ENCODE data around the gene FMNL3. TPM values are rescaled to one million over a fixed set of nuclear protein-coding genes. Genes with fewer than 3 reads are reported as not detected.

Gene FMNL3
- total RNA-seq, 1 donor: 19.8 TPM

GRCh38 chr12:49698619-49699545 is 8.3 kb downstream of the FMNL3 start:
- Histone ChIP-seq H3K4me3 (ENCODE audit: low read length) (peak overlapping the region; percentile 2), H3K27me3 (ENCODE audit: insufficient read depth, low read length) (no peaks in the 10 kb centered on the region), H3K4me1 (ENCODE audit: insufficient read depth, low read length) (peaks cover 50% of the 10 kb centered on the region), H3K9me3 (ENCODE audit: low read depth, low read length) (no peaks in the 10 kb centered on the region)

- H3K9me3 ChIP-seq (ENCODE audit: low read depth, low read length): no peaks in the 10 kb centered on the region
- H3K27me3 ChIP-seq (ENCODE audit: insufficient read depth, low read length): no peaks in the 10 kb centered on the region
- H3K4me3 ChIP-seq (ENCODE audit: low read length): no peak overlapping the region
- peaks cover 40% of the 10 kb centered on the region for H3K4me1 ChIP-seq (ENCODE audit: insufficient read depth, low read length)
Observed at GRCh38 chr12:49697808-49698207, 9.4 kb downstream of the FMNL3 start.

GRCh38 chr12:49696723-49697122 is 10.5 kb downstream of the FMNL3 start:
- no peaks in the 10 kb centered on the region for H3K27me3 ChIP-seq (ENCODE audit: insufficient read depth, low read length)
- peaks cover 32% of the 10 kb centered on the region for H3K4me1 ChIP-seq (ENCODE audit: insufficient read depth, low read length)
- H3K4me3 ChIP-seq (ENCODE audit: low read length): no peak overlapping the region
- no peaks in the 10 kb centered on the region for H3K9me3 ChIP-seq (ENCODE audit: low read depth, low read length)

DNA sequence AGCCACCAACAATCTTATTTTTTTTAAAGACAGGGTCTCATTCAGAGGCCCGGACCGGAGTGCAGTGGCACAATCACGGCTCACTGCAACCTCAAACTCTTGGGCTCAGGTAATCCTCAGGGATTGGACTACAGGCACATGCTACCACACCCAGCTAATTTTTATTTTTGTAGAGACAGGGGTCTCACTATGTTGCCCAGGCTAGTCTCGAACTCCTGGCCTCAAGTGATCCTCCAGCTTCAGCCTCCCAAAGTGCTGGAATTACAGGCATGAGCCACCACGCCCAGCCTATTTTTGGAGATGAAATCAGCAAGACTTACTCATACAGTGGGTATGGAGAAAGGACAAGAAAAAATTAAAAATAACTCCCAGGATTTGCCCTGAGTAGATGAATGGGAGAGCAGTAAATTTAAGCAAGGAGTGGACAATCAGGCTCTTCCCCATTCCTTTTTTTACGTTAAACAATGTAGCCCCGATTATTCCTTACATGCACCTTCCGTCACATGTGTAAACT is 13.2 kb downstream of the FMNL3 start:
- no peaks in the 10 kb centered on the region for H3K27me3 ChIP-seq (ENCODE audit: insufficient read depth, low read length)
- peaks cover 27% of the 10 kb centered on the region for H3K4me1 ChIP-seq (ENCODE audit: insufficient read depth, low read length)
- H3K4me3 ChIP-seq (ENCODE audit: low read length): no peak overlapping the region
- no peaks in the 10 kb centered on the region for H3K9me3 ChIP-seq (ENCODE audit: low read depth, low read length)

- no peaks in the 10 kb centered on the region for H3K9me3 ChIP-seq (ENCODE audit: low read depth, low read length)
- H3K4me1 ChIP-seq (ENCODE audit: insufficient read depth, low read length): peaks cover 16% of the 10 kb centered on the region
- no peaks in the 10 kb centered on the region for H3K27me3 ChIP-seq (ENCODE audit: insufficient read depth, low read length)
- no peak overlapping the region for H3K4me3 ChIP-seq (ENCODE audit: low read length)
Observed at GRCh38 chr12:49692851-49693250, 14.4 kb downstream of the FMNL3 start.

GRCh38 chr12:49689785-49690184 is 17.4 kb downstream of the FMNL3 start:
- peaks cover 18% of the 10 kb centered on the region for H3K4me1 ChIP-seq (ENCODE audit: insufficient read depth, low read length)
- H3K9me3 ChIP-seq (ENCODE audit: low read depth, low read length): no peaks in the 10 kb centered on the region
- no peak overlapping the region for H3K4me3 ChIP-seq (ENCODE audit: low read length)

DNA sequence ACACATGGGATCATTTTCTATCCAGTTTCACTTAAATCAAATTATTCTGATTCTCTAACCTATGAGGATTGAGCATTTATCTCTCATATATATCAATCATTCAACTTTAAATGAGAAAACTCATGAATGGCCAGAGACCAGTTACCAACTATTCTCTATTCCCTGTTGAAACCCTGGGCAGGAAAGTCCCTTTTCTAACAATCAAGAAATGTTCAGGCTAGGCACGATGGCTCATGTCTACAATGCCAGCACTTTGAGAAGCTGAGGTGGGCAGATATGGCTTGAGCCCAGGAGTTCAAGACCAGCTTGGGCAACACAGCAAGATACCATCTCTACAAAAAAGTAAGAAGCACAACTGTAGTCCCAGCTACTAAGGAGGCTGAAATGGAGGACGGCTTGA is 18.0 kb downstream of the FMNL3 start:
- peaks cover 23% of the 10 kb centered on the region for H3K4me1 ChIP-seq (ENCODE audit: insufficient read depth, low read length)
- H3K27me3 ChIP-seq (ENCODE audit: insufficient read depth, low read length): no peaks in the 10 kb centered on the region
- no peak overlapping the region for H3K4me3 ChIP-seq (ENCODE audit: low read length)
- no peaks in the 10 kb centered on the region for H3K9me3 ChIP-seq (ENCODE audit: low read depth, low read length)

More at GRCh38 chr12:49689785-49690184, 17.4 kb downstream of the FMNL3 start:
- no peaks in the 10 kb centered on the region for H3K27me3 ChIP-seq (ENCODE audit: insufficient read depth, low read length)

DNA sequence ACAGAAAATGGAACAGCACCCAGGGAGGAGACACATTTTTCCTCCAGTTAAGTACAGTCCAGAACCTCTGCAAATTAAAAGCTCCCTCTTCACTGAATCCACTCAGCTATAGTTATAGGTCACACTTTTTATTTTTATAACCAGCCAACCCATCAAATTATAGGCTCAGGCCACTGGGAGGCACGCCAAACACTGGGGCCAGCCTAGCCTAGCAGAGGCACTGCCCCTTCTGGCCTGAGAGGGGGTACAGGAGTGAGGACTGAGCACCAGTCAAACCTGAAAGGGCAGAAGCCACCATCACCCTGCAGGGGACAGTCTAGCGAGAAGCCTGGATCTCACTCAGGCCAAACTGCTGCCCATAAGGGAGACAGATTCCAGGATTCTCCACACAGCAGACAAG is 19.3 kb downstream of the FMNL3 start:
- Histone ChIP-seq H3K4me1 (ENCODE audit: insufficient read depth, low read length) (peaks cover 32% of the 10 kb centered on the region), H3K4me3 (ENCODE audit: low read length) (no peak overlapping the region), H3K27me3 (ENCODE audit: insufficient read depth, low read length) (no peaks in the 10 kb centered on the region), H3K9me3 (ENCODE audit: low read depth, low read length) (no peaks in the 10 kb centered on the region)

DNA sequence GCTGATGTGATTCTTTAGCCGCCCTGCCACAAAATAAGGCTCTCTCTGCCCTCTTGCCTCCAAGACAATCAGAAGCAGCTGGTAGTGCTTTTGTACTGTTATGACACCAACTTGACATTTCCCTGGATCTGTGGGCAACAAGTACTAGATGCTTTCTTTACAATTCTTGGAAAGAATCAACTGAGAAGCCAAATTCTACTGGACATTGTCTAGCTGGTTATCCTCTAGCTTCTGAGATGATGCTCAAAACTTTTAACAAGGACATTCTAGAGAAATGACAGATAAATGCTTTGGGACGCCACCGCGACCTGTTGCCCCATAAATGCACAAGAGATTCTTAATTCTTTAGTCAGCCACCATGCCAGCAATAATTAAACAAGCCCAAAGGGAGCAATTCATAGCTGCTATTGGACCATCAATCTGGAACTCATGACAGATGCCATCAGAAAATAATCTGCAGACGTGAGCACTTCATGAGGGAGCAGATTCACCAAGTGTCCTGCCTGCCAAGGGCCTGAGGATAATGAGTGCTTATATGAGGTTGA is 22.8 kb downstream of the FMNL3 start:
- H3K9me3 ChIP-seq (ENCODE audit: low read depth, low read length): no peaks in the 10 kb centered on the region

GRCh38 chr12:49683599-49684309 is 23.5 kb downstream of the FMNL3 start:
- H3K4me3 ChIP-seq (ENCODE audit: low read length): no peak overlapping the region
- no peaks in the 10 kb centered on the region for H3K27me3 ChIP-seq (ENCODE audit: insufficient read depth, low read length)
- peaks cover 18% of the 10 kb centered on the region for H3K4me1 ChIP-seq (ENCODE audit: insufficient read depth, low read length)
- H3K9me3 ChIP-seq (ENCODE audit: low read depth, low read length): no peaks in the 10 kb centered on the region

More for the DNA sequence above, 22.8 kb downstream of the FMNL3 start:
- H3K27me3 ChIP-seq (ENCODE audit: insufficient read depth, low read length): no peaks in the 10 kb centered on the region
- peaks cover 21% of the 10 kb centered on the region for H3K4me1 ChIP-seq (ENCODE audit: insufficient read depth, low read length)
- no peak overlapping the region for H3K4me3 ChIP-seq (ENCODE audit: low read length)

- H3K27me3 ChIP-seq (ENCODE audit: insufficient read depth, low read length): no peaks in the 10 kb centered on the region
- no peaks in the 10 kb centered on the region for H3K9me3 ChIP-seq (ENCODE audit: low read depth, low read length)
- no peak overlapping the region for H3K4me3 ChIP-seq (ENCODE audit: low read length)
- H3K4me1 ChIP-seq (ENCODE audit: insufficient read depth, low read length): peaks cover 18% of the 10 kb centered on the region
Observed at GRCh38 chr12:49680075-49680474, 27.1 kb downstream of the FMNL3 start.

- no peaks in the 10 kb centered on the region for H3K9me3 ChIP-seq (ENCODE audit: low read depth, low read length)
- H3K27me3 ChIP-seq (ENCODE audit: insufficient read depth, low read length): no peaks in the 10 kb centered on the region
- H3K4me3 ChIP-seq (ENCODE audit: low read length): no peak overlapping the region
- peaks cover 18% of the 10 kb centered on the region for H3K4me1 ChIP-seq (ENCODE audit: insufficient read depth, low read length)
Observed at GRCh38 chr12:49678711-49679110, 28.5 kb downstream of the FMNL3 start.

- Histone ChIP-seq H3K9me3 (ENCODE audit: low read depth, low read length) (no peaks in the 10 kb centered on the region), H3K4me3 (ENCODE audit: low read length) (no peak overlapping the region), H3K27me3 (ENCODE audit: insufficient read depth, low read length) (no peaks in the 10 kb centered on the region), H3K4me1 (ENCODE audit: insufficient read depth, low read length) (peaks cover 51% of the 10 kb centered on the region)
Observed at GRCh38 chr12:49675137-49675536, 32.1 kb downstream of the FMNL3 start.

DNA sequence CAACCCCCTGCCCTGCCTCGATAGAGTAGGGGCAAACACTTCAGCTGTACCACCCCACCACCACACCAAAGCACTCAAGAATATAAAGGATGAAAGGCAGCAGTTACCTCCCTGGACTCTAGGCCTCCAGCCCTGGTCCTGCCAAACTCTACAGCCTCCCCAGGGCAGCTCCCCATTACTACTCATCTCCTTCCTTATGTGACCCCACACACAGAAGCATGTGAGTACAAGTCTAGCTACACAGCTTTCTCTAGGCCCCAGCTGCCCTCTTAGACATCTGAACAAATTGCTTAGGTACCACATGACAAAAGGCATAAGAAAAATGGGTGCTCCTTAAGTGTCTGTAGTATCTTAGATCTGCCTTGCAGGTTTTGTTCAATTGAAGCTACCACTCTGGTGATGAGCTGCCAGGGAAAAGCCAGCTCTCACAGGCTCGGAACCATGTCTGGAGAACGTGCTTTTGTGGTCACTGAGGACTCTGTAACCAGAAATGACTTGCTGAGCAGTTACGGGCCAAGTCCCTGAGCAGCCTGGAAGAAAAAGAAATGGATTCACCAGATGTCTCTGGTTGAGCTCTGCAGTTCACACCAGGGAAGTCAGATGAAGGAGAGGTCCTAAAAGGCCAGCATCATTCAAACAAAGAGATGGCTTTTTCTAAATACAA is 32.8 kb downstream of the FMNL3 start:
- Histone ChIP-seq H3K9me3 (ENCODE audit: low read depth, low read length) (no peaks in the 10 kb centered on the region), H3K27me3 (ENCODE audit: insufficient read depth, low read length) (no peaks in the 10 kb centered on the region), H3K4me3 (ENCODE audit: low read length) (no peak overlapping the region), H3K4me1 (ENCODE audit: insufficient read depth, low read length) (peaks cover 57% of the 10 kb centered on the region)
